ENCODE results near the gene PPP1R9A.

GRCh38 chr7:94901981-94902380 is 5.4 kb upstream of the PPP1R9A start:
- TF ChIP-seq CTCF (IDR thresholded peaks at IDR 0.05; ENCODE audit: borderline replicate concordance, extremely low read depth, low read length, poor library complexity, severe bottlenecking), result no peak
- no peak for TF ChIP-seq EZH2 (IDR thresholded peaks at IDR 0.05; ENCODE audit: borderline replicate concordance, low read depth, low read length, severe bottlenecking)
